Measurements from ENCODE around the gene COA8. TPM values are rescaled to one million over a fixed set of nuclear protein-coding genes. Genes with fewer than 3 reads are reported as not detected.

COA8 gene
- total and polyA plus RNA-seq, 2 donors (not counting 3 experiments of a cell fraction or from before 2014, with no cell fraction given): 19.1 to 46.4 TPM

- H3K9ac ChIP-seq (replicated peaks; ENCODE audit: extremely low read depth, insufficient read depth, low read length): no peak overlapping the region
- H2AFZ ChIP-seq (ENCODE audit: low read depth, low read length): no peak overlapping the region
- no peaks in the 10 kb centered on the region for H3K4me1 ChIP-seq (ENCODE audit: control insufficient read depth, extremely low read depth, insufficient read depth, low read length)
- H3K4me2 ChIP-seq (ENCODE audit: insufficient read depth, low read length): no peak overlapping the region
- CTCF ChIA-PET: interaction anchor here (1.4 to 14.4 kb wide), 3 partner anchors 22 to 41 kb away, joined by 4 to 209 read pairs (median 14); partner anchors contain the start of gene CKB
- dilution Hi-C loops (cut with MboI; ENCODE audit: extremely low pct_ligation_motif_present, low sequenced_read_pairs): no loop called here
- intact Hi-C loops (cut with micrococcal nuclease): no loop called here
- no peak for TF ChIP-seq EZH2 (IDR thresholded peaks at IDR 0.05; ENCODE audit: borderline replicate concordance, low read depth, low read length, severe bottlenecking)
- no peak for TF ChIP-seq POLR2A (IDR thresholded peaks at IDR 0.05; ENCODE audit: low read depth, low read length)
- TF ChIP-seq GATA2 (IDR thresholded peaks at IDR 0.05; ENCODE audit: insufficient read depth, insufficient read length, low read depth, low read length): no peak
- TF ChIP-seq, protein P1, sequence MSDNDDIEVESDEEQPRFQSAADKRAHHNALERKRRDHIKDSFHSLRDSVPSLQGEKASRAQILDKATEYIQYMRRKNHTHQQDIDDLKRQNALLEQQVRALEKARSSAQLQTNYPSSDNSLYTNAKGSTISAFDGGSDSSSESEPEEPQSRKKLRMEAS (IDR thresholded peaks at IDR 0.05; ENCODE audit: insufficient read depth, insufficient read length): no peak
- TF ChIP-seq JUN (IDR thresholded peaks at IDR 0.05; ENCODE audit: borderline replicate concordance, insufficient read depth, insufficient read length, low read depth): no peak
- FAIRE-seq (no peak), DNase-seq (ENCODE audit: low read depth, low spot score) (no peak)
- H3K36me3 ChIP-seq (ENCODE audit: control insufficient read depth in 2 of 2, extremely low read depth in 1 of 2, insufficient read depth in 2 of 2, low read length in 2 of 2): no peaks in the 10 kb centered on the region
- no peaks in the 10 kb centered on the region for H4K20me1 ChIP-seq (replicated peaks; ENCODE audit: control insufficient read depth, extremely low read depth, insufficient read depth, low read length)
- no peaks in the 10 kb centered on the region for H3K79me2 ChIP-seq (ENCODE audit: control insufficient read depth, insufficient read depth, low read length)
- POLR2A ChIA-PET: interaction anchor here (0.6 kb wide), 1 partner anchor 12 kb away, joined by 3 read pairs; the partner anchor contains the start of gene TRMT61A
- H3K27me3 ChIP-seq (ENCODE audit: control insufficient read depth in 2 of 2, insufficient read depth in 2 of 2, low read length in 2 of 2): no peaks in the 10 kb centered on the region
- H3K4me3 ChIP-seq (replicated peaks in 1 of 3; ENCODE audit: insufficient read depth in 1 of 3, low read depth in 1 of 3, low read length in 3 of 3): no peak overlapping the region
- H3K9me3 ChIP-seq (replicated peaks; ENCODE audit: control insufficient read depth, insufficient read depth, low read length): no peaks in the 10 kb centered on the region
- BruUV-seq (replicated peaks): no TSS peak
- no peak overlapping the region for H3K27ac ChIP-seq (ENCODE audit: insufficient read depth, low read depth, low read length)
- no peaks in the 10 kb centered on the region for H3K9me1 ChIP-seq (replicated peaks; ENCODE audit: control insufficient read depth, extremely low read depth, insufficient read depth, low read length)
Observed at GRCh38 chr14:103540821-103541708, 21.7 kb upstream of the COA8 start.
